K562 (cell line): Measurements from ENCODE around the gene SPAG7. TPM values are rescaled to one million over a fixed set of nuclear protein-coding genes. Genes with fewer than 3 reads are reported as not detected.

Source experiments
- ATAC-seq: fragments of 200-7000 bp; cut with Tn5 transposase; 3 replicates; pipeline ENCODE4 v1.9.1; 2020; ENCODE audit warnings: moderate library complexity
- BruUV-seq: library from RNA; stranded (reverse); fragments of 400-500 nt; replicated peaks from 2 replicates; lab custom pipeline; 2021; lab: Mats Ljungman, UMichigan
- CTCF ChIA-PET: fragments of 300-600 bp; formaldehyde crosslinking; extraction: SDS; loops from one replicate; lab custom pipeline; 2021; ENCODE audit warnings: low intra/inter-chr PET ratio; lab: Yijun Ruan, JAX
- POLR2A ChIA-PET: fragments of 300-600, 350-650 bp; sonication (Branson Sonifier 250); formaldehyde crosslinking; extraction: SDS; loops from one replicate; lab custom pipeline; 2021; ENCODE audit warnings: antibody characterized with exemption, inconsistent platforms; lab: Yijun Ruan, JAX
- DNase-seq, 4 experiments: peaks; one replicate each; pipeline versions ENCODE4 v3.0.0 to v3.0.0-alpha.2; 2011 to 2018; ENCODE audit warnings: low spot score in 3 of 4, mixed read lengths in 3 of 4; ENCODE audit errors: extremely low read depth in 1 of 4
- FAIRE-seq: peaks from 2 replicates; lab custom pipeline; 2011; peaks lifted over from hg19 to GRCh38; lab: Jason Lieb, UNC
- H2AFZ ChIP-seq: 2 replicates; pipeline ENCODE4 v1.6.0; 2011; ENCODE audit warnings: low read depth, low read length, control low read depth, inconsistent platforms
- H3K27ac ChIP-seq: fragments of 200-600 bp; 3 replicates; pipeline ENCODE4 v1.8.0; 2011; ENCODE audit warnings: low read depth, mild to moderate bottlenecking, control low read depth, inconsistent platforms, low read length, moderate library complexity, mixed read lengths; ENCODE audit errors: extremely low read depth
- H3K27me3 ChIP-seq, 2 experiments: fragments of 300-600 bp in 1 of 2; 2 replicates in 1 of 2; 3 replicates in 1 of 2; pipeline versions ENCODE4 v1.6.0 to v1.8.0; 2011; ENCODE audit warnings: inconsistent platforms in 2 of 2, low read length in 2 of 2, mild to moderate bottlenecking in 1 of 2, mixed read lengths in 1 of 2, moderate library complexity in 1 of 2; ENCODE audit not compliant: control insufficient read depth in 2 of 2, insufficient read depth in 2 of 2
- H3K36me3 ChIP-seq: fragments of 300-600 bp; 3 replicates; pipeline ENCODE4 v1.8.0; 2011; ENCODE audit warnings: mild to moderate bottlenecking, low read length, inconsistent platforms; ENCODE audit not compliant: control insufficient read depth, insufficient read depth
- H3K4me1 ChIP-seq, 2 experiments: fragments of 200-600 bp in 1 of 2; replicated peaks in 1 of 2; 2 replicates in 1 of 2; 3 replicates in 1 of 2; pipeline versions ENCODE4 v1.5.1 to v1.8.0; 2011; ENCODE audit warnings: inconsistent platforms in 2 of 2, low read length in 2 of 2, mild to moderate bottlenecking in 1 of 2, mixed read lengths in 1 of 2, moderate library complexity in 1 of 2; ENCODE audit not compliant: control insufficient read depth in 2 of 2, insufficient read depth in 2 of 2
- H3K4me2 ChIP-seq: 2 replicates; pipeline ENCODE4 v1.6.1; 2011; ENCODE audit warnings: low read length, control low read depth, inconsistent platforms, mixed read lengths; ENCODE audit not compliant: insufficient read depth
- H3K4me3 ChIP-seq: fragments of 200-600 bp; sonication (generic), shearing (Covaris generic); 2 replicates; pipeline ENCODE4 v1.5.1; 2016; ENCODE audit warnings: control low read depth, inconsistent platforms
- H3K79me2 ChIP-seq: fragments of 200-600 bp; 3 replicates; pipeline ENCODE4 v1.8.0; 2011; ENCODE audit warnings: low read length, inconsistent platforms; ENCODE audit not compliant: control insufficient read depth, insufficient read depth
- H3K9ac ChIP-seq, 2 experiments: 2 replicates each; pipeline versions ENCODE4 v1.6.0 to v1.6.1; 2011; ENCODE audit warnings: low read depth in 2 of 2, low read length in 2 of 2, control low read depth in 1 of 2, inconsistent platforms in 1 of 2, mild to moderate bottlenecking in 1 of 2, mixed read lengths in 1 of 2; ENCODE audit not compliant: insufficient read depth in 1 of 2
- H3K9me1 ChIP-seq: one replicate; pipeline ENCODE4 v1.6.0; 2011; ENCODE audit warnings: inconsistent platforms, mild to moderate bottlenecking, low read length, moderate library complexity; ENCODE audit not compliant: control insufficient read depth, insufficient read depth
- H3K9me3 ChIP-seq: replicated peaks from 2 replicates; pipeline ENCODE4 v1.5.1; 2011; ENCODE audit warnings: low read depth, low read length, inconsistent platforms; ENCODE audit not compliant: control insufficient read depth, insufficient read depth
- H4K20me1 ChIP-seq: replicated peaks from 2 replicates; pipeline ENCODE4 v1.6.1; 2011; ENCODE audit warnings: low read length, inconsistent platforms, mixed read lengths; ENCODE audit not compliant: control insufficient read depth, insufficient read depth
- ATF1 ChIP-seq, 2 experiments: fragments of 450-650 bp in 1 of 2; IDR thresholded peaks; 2 replicates each; pipeline ENCODE4 v1.6.1; 2016; ENCODE audit warnings: missing compliant biosample characterization in 1 of 2, missing genetic modification characterization in 1 of 2
- BCOR ChIP-seq: fragments of 450-650 bp; IDR thresholded peaks from 2 replicates; pipeline ENCODE4 v1.6.1; 2016
- CBFB ChIP-seq: sonication (generic); formaldehyde crosslinking; IDR thresholded peaks from 2 replicates; pipeline ENCODE4 v1.4.0; 2020; ENCODE audit warnings: mild to moderate bottlenecking, missing genetic modification reagents
- HNRNPH1 ChIP-seq: fragments of 200-400 bp; formaldehyde crosslinking; optimal IDR thresholded peaks from 2 replicates; pipeline ENCODE3; 2017; ENCODE audit warnings: low read depth, mild to moderate bottlenecking, low read length, moderate library complexity
- KDM2B ChIP-seq: fragments of 250-450 bp; sonication (Bioruptor Pico); IDR thresholded peaks from 2 replicates; pipeline ENCODE4 v1.8.0; 2021; ENCODE audit warnings: mild to moderate bottlenecking, moderate library complexity
- MGA ChIP-seq: fragments of 450-650 bp; IDR thresholded peaks from 2 replicates; pipeline ENCODE4 v1.6.1; 2016; ENCODE audit warnings: mild to moderate bottlenecking, moderate library complexity
- VEZF1 ChIP-seq: fragments of 200-800 bp; sonication (Bioruptor generic); IDR thresholded peaks from 2 replicates; pipeline ENCODE4 v1.6.1; 2017; ENCODE audit warnings: missing genetic modification characterization, missing compliant biosample characterization
- ZNF184 ChIP-seq: sonication (generic); formaldehyde crosslinking; IDR thresholded peaks from 2 replicates; pipeline ENCODE4 v1.5.0; 2020; ENCODE audit warnings: missing genetic modification reagents
- ZNF445 ChIP-seq: fragments of 250-450 bp; sonication (Bioruptor Pico); IDR thresholded peaks from 2 replicates; pipeline ENCODE4 v1.4.0; 2020; ENCODE audit warnings: low read depth, mild to moderate bottlenecking, moderate library complexity
- WGBS: fragments of 100-300 bp; shearing (Covaris generic); methylation state at CpG from one replicate; pipeline ENCODE4 v1.1.6; 2016; ENCODE audit warnings: low coverage, mixed read lengths; ENCODE audit not compliant: insufficient coverage; ENCODE audit errors: missing lambda C conversion rate; 5-methylcytosine and 5-hydroxymethylcytosine counted together
- in situ Hi-C: fragments of 300-500 bp; cut with MboI; formaldehyde crosslinking; loops from 4 replicates; pipeline ENCODE4 v1.15.0; 2018; ENCODE audit warnings: inconsistent platforms, mixed read lengths
- intact Hi-C: fragments of 100-400 bp; cut with micrococcal nuclease; formaldehyde crosslinking; loops from 2 replicates; pipeline ENCODE4 v1.14.2; 2022
- polyA plus RNA-seq, 8 experiments: library from polyadenylated mRNA; depleted of rRNA in 4 of 8; stranded (reverse) in 5 of 8; unstranded in 3 of 8; fragments of >200 nt; fragmentation: Nextera tagmentation in 2 of 8; fragmentation: Illumina TruSeq in 1 of 8; extraction: Ambion mirVana in 2 of 8; extraction: Trizol in 1 of 8; gene quantifications; 2 replicates each; pipeline versions ENCODE4 v1.2.1 to v1.2.3, GENCODE V29; 2011 to 2014; ENCODE audit warnings: inconsistent platforms in 1 of 8, missing spikeins in 1 of 8
- total RNA-seq, 7 experiments: library from RNA; depleted of rRNA in 6 of 7; stranded (reverse); fragments of >200 nt in 6 of 7; fragmentation: Illumina TruSeq in 2 of 7; extraction: Trizol in 2 of 7; gene quantifications; 2 replicates each; pipeline versions ENCODE4 v1.2.1 to v1.2.3, GENCODE V29; 2011 to 2021; ENCODE audit warnings: low replicate concordance in 1 of 7

SPAG7 gene
- total and polyA plus RNA-seq, 9 of the 15 experiments (the other 6 are each of a cell fraction or from before 2014, with no cell fraction given), result 5.6 to 53.5 (median 36.3) TPM

GRCh38 chr17:4998027-4998731 lies 30.6 kb upstream of the SPAG7 start:
- Histone ChIP-seq H3K27ac (peak overlapping the region; percentile 67), H3K4me1 (peaks cover 11 to 34% of the 10 kb centered on the region in 2 experiments; a peak in 3 of 5 replicates), H3K36me3 (peaks cover 27% of the 10 kb centered on the region; the same call in 2 of the 3 replicates), H3K9ac (peak overlapping the region; percentile 68 to 95; a peak in 3 of 4 replicates), H3K9me3 (no peaks in the 10 kb centered on the region), H3K4me2 (peak overlapping the region; percentile 83), H3K4me3 (peak overlapping the region; percentile 74), H3K79me2 (peaks cover 16% of the 10 kb centered on the region), H2AFZ (peak overlapping the region; percentile 66; the same call in 1 of the 2 replicates), H3K9me1 (peaks cover 2% of the 10 kb centered on the region), H3K27me3 (no peaks in the 10 kb centered on the region), H4K20me1 (no peaks in the 10 kb centered on the region)
- FAIRE-seq, result no peak
- ATAC-seq, result peak; percentile 18
- ChIA-PET CTCF (no interaction called here), POLR2A (interaction anchor here (0.6 to 1.3 kb wide), 3 partner anchors 10 to 63 kb away, joined by 3 to 13 read pairs (median 4); no protein-coding TSS in a partner anchor)
- intact Hi-C loops (no loop called here), in situ Hi-C loops (no loop called here)
- BruUV-seq, result no TSS peak
- DNase-seq, result no peak
- 0% methylated on average over 5 of the region's 55 CpGs for WGBS
- TF ChIP-seq CBFB (CRISPR knock-in tag) (no peak), MGA (no peak), ZNF445 (CRISPR knock-in tag) (no peak), BCOR (no peak), ATF1 (CRISPR knock-in tag; IDR thresholded peaks at IDR 0.05) (no peak), ATF1 (tag; IDR thresholded peaks at IDR 0.05) (no peak), HNRNPH1 (no peak), KDM2B (CRISPR knock-in tag) (no peak), VEZF1 (CRISPR knock-in tag) (peak; percentile 58), ZNF184 (CRISPR knock-in tag) (no peak)
